ENCODE results near the gene PRDM12.
A peak's percentile ranks its signal among the peaks of the same experiment; 100 is the strongest.
"Not testable (repeated sequence)": the region's sequence is repeated elsewhere in the genome, so short reads cannot be mapped to it uniquely, and the experiment has no call there.

PRDM12 gene

GRCh38 chr9:130665431-130666392, 1.3 kb downstream of the PRDM12 start:
- FAIRE-seq, result no peak

GRCh38 chr9:130666393-130667119, 2.2 kb downstream of the PRDM12 start:
- no peak for FAIRE-seq

GRCh38 chr9:130667120-130667435, 2.7 kb downstream of the PRDM12 start:
- FAIRE-seq, result no peak

DNA sequence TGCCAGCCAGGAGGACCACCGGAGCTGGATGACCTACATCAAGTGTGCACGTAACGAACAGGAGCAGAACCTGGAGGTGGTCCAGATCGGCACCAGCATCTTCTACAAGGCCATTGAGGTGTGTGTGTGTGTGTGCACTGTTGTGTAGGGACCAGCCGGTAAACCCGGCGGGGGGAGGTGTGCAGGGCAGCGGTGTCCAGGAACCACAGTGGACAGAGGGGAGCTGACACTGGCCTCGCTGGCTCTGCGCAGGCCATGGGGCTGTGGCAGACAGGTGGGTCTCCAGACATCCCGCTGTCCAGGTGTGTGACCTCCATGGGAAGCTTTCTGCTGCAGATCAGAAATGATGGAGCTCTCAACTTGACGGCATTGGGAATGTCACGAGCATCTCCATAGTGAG, 3.8 kb downstream of the PRDM12 start:
- FAIRE-seq, result no peak

DNA sequence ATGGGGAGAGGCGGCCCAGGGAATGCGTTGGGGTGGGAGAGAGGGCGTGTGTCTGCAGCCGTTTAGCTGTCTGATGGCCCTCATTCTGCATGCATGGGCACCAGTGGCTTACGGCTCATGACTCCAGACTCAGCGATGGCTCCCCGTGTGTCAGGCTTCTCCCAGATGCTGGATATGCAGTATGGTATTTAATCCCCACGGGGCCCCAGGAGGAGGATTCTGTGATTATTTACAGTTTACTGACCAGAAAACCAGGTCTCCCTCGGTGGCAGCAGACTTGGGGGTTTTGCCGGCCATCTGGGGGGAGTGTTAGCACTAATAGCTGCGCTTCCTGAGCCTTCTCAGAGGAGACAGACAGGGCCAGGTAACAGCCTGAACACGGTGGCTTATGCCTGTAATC, 4.3 kb downstream of the PRDM12 start:
- FAIRE-seq, result no peak

GRCh38 chr9:130669965-130670364, 5.6 kb downstream of the PRDM12 start:
- FAIRE-seq, result no peak

- no peak for FAIRE-seq
These were observed 6.2 kb downstream of the PRDM12 start for GRCh38 chr9:130670644-130671043.

DNA sequence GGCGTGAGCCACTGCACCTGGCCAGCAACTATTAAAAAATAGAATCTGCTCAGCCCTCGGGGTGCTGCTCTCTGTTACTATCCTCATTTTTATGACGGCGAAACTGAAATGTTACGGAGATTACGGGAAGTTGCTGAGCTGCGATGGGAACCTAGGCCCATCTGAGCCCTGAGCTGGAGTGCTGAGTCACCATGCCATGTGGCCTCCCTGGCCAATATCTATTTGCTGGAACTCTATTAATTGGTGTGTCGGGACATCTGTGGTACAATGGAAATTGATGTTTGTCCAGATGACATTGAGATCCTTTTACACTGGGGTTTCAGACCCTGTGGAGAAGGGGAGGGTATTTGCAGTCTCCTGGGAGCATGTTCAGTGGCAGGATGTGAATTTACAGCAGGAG, 8.1 kb downstream of the PRDM12 start:
- FAIRE-seq, result no peak

DNA sequence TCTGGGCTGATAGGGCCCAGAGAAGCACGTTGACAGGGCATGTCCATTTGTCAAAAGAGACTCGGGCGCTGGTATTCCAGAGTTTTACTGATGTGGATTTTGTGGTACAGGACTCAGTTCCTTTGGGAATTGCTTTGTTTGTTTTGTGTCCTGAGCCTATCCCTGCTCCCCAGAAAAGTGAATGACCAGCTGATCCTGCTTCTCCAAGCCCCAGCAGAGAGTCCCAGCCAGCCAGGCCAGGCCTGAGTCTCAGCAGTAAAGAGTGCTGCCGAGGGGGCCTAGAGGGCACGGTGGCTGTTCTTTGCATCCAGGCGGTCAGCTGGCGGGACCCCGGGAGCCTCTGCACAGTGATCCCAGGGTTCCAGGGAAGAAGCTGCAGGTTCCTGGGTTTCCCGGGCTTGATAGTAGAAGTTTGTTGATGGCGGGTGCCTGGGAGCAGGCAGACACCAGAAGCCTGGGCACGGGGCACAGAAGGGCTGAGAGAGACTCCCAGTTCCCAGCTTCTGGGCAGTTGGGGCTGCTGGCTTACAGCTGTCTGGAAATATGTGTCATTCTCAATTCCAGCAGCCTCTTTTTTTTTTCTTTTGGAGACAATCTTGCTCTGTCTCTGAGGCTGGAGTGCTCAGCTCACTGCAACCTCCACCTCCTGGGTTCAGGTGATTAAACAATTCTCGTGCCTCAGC, 8.7 kb downstream of the PRDM12 start:
- no peak for FAIRE-seq

- no peak for FAIRE-seq
These were observed 11.0 kb downstream of the PRDM12 start for GRCh38 chr9:130675396-130675795.

DNA sequence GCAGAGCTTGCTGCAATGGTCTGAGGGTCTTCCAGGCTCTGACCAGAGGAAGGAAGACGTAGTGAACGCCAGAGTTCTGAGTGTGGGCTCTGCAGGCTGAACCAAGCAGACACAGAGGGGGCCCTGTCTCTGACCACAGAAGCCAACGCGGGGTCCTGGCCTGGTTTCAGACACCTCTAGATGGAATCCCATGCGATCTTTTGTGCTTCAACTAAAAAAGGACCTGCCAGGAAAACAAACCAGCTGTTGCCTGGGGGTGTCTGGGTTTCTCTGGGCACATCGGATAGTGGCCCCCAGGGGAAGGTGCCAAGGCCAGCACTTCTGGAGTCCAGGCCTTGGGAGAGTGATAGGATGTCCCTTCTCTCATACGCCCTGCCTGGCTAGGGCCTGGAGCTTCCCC, 12.9 kb downstream of the PRDM12 start:
- no peak for FAIRE-seq

DNA sequence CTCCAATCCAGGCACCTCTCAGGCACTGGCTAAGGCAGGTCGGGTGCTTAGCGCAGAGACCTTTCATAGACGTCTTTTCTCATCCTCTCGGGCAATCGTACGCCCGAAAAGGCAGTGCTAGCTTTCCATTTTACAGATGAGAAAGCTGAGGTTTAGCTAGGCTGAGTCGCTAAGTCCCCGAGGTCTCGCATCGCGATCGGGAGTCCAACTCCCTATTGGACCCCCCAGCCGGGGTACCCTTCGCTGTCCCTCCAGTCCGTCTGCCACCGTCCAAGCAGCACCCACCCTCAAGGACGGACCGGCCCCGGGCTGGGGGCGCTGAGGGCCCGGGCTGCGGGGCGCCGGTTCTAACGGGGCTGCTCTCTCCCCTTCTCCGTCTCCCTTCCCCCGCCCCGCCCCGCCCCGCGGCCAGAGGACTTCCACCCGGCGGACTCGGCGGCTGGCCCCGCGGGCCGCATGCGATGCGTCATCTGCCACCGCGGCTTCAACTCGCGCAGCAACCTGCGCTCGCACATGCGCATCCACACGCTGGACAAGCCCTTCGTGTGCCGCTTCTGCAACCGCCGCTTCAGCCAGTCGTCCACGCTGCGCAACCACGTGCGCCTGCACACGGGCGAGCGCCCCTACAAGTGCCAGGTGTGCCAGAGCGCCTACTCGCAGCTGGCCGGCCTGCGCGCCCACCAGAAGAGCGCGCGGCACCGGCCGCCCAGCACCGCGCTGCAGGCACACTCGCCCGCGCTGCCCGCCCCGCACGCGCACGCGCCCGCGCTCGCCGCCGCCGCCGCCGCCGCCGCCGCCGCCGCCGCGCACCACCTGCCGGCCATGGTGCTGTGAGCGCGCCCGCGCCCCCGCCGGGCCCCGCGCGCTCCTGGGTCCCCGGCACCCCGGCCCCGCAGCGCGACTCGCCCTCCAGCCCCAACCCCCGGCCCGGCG, 16.7 kb downstream of the PRDM12 start:
- no peak for FAIRE-seq

DNA sequence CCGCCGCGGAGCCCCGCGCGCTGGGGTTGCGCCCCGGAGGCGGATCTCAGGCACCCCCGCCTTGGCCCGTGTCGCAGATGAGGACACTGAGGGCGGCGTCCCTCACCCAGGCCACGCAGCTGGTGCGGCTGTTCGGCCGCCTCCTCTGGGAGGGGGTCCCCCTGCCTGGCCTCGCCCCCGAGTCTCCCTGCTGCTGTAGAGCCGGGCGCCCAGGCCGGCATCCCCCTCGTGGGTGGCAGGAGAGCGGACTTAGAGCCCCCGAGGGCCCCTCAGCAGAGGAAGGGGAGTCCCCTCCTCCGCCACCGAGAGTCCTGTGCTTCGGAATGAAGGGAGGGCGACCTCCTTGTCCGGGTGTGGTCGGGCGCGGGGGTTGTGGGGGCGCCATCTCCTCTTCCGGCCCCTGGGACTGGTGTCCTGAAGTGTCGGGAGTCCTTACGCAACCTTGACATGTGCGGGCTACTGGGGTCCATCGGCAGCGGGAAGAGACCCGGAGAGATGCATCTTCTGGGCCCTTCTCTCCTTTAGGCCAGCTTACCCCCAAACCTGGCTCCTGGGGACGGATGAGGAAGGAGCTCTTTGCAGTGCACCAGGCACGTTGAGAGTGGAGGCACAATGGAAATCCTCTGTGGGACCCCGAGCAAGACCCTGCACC, 17.5 kb downstream of the PRDM12 start:
- no peak for FAIRE-seq

GRCh38 chr9:130682421-130683121, 18.2 kb downstream of the PRDM12 start:
- FAIRE-seq, result peak; percentile 94

DNA sequence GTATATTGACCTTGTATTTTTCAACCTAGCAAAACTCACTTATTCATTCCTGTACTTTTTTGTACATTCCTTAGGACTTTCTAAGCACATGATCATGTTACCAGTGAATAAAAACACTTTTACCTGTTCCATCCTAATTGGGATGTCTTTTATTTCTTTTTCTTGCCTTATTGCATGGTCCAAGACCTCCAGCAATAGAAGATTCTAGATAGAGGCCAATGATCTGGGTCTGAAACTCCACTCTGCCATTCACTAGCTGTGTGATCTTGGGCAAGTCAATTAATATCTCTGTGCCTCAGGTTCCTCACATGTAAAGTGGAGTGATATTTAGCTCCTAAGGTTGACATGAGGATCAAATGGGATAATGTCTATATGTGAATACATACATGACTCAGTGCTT, 20.7 kb downstream of the PRDM12 start:
- FAIRE-seq, result no peak

GRCh38 chr9:130685945-130686344, 21.6 kb downstream of the PRDM12 start:
- FAIRE-seq, result not testable (repeated sequence)

DNA sequence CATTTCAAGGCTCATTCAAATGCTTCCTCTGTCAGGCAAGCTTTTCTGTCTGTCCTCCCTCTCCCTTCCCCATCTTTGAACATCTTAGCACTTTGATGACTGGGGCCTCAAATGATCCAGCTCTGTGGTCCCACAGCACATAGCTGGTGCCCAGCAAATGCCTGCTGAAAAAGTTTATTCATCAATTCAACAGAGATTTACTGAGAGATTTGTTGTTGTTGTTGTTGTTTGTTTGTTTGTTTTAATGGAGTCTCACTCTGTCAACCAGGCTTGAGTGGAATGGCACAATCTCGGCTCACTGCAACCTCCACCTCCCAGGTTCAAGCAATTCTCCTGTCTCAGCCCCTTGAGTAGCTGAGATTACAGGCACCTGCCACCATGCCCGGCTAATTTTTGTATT, 23.2 kb downstream of the PRDM12 start:
- no peak for FAIRE-seq

- FAIRE-seq, result no peak
These were observed 23.7 kb downstream of the PRDM12 start for GRCh38 chr9:130688072-130688471.

GRCh38 chr9:130689572-130689936, 25.2 kb downstream of the PRDM12 start:
- no peak for FAIRE-seq

GRCh38 chr9:130689937-130690700, 25.7 kb downstream of the PRDM12 start:
- peak; percentile 98 for FAIRE-seq

GRCh38 chr9:130692321-130692720, 27.9 kb downstream of the PRDM12 start:
- no peak for FAIRE-seq
